Fibroblast of peridontal ligament (primary cell): ENCODE measurements around the gene HOXA10.

Source experiments
- DNase-seq: peaks from one replicate; pipeline ENCODE4 v3.0.0-alpha.2; 2010; ENCODE audit errors: extremely low read depth

HOXA10 gene

GRCh38 chr7:27203964-27204594 is 30.0 kb upstream of the HOXA10 start:
- no peak for DNase-seq

DNA sequence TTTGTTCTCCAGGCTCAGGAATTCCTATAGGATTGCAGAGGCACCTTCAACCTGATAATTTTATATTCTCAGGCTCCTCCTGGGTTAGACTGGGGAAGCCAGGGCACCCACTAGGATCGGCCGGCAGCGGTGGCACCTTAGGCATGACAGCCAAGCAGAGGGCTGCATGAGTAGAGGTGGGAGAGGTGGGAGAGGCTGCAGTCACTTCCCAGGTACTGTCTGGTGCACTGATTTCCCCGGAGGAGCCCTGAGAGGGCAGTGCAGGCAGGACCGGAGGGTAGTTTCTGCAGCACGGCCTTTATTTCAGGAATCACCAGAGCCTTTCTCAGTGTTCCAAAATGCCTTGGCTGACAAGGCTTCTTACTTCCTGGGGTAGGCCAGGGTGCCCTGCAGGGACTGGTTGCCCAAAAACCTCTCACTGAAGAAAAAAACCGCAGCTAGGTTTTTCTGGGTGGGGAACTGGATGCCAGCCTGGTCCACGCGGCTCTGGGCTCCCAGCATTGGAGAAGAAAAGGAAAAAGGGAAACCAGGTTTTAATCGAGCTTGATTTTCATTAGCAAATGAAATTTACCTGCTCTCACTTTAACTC is 29.3 kb upstream of the HOXA10 start:
- DNase-seq, result no peak

- no peak for DNase-seq
These were observed 28.7 kb upstream of the HOXA10 start for GRCh38 chr7:27202862-27203134.

DNA sequence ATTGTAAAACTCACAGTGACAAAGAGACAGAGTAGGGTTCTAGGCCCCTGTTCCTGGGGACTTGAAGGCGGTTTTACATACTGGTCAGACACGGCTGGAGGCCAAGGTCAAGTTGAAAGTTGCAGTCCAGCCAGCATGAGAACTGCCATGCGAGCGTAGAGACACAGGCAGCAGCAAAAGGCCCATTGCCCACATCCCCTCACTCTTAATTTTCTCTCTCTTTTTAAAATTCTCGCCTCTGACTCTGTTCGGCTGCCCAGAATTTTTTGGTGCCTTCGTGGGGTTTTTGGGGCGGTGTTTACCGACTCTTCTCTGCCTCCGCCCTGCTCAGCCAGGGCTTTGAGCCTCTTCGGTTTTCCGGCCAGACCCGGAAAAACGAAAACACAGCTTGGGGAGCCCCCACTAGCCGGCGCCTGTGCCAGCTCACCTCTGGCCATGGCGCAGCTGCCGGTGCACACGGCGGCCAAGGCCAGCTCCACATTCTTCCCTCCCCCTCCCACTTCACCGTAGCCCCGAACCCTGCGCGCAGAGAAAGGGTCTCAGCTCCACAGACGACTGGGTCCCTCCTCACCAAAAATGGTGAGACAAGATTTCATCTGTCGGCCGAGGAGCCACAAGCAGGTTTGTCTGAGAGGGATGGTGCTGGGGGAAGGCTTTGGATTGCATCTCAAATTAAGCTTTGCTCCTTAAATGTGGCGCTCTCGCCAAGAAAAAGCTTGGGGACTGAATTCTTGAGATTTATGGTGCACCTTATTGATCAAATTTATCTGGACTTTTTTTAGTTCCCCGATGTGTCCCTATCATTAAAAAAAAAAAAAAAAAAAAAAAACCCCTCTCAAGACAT is 28.1 kb upstream of the HOXA10 start:
- no peak for DNase-seq

DNA sequence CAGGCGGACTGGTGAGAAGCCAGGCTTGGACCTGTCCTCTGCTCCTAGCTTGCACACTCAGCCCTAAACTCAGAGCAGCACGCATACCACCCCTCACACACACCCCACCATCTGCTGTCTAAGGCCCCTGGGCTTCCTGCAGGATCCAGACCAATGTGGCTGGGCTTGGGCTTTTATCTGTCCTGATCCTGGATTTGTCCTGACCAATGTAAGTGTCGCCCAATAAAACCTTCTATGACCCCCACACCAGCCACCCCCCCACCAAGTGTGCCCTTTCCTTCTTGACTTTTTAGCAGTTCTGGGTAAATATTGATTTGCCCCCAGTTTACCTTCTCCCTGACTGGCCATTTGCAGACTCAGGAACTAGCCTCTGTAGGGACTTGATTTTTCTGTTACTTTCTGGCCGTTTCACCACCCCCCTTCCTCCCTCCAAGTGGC is 27.5 kb upstream of the HOXA10 start:
- no peak for DNase-seq

GRCh38 chr7:27200761-27201579 is 26.9 kb upstream of the HOXA10 start:
- no peak for DNase-seq

DNA sequence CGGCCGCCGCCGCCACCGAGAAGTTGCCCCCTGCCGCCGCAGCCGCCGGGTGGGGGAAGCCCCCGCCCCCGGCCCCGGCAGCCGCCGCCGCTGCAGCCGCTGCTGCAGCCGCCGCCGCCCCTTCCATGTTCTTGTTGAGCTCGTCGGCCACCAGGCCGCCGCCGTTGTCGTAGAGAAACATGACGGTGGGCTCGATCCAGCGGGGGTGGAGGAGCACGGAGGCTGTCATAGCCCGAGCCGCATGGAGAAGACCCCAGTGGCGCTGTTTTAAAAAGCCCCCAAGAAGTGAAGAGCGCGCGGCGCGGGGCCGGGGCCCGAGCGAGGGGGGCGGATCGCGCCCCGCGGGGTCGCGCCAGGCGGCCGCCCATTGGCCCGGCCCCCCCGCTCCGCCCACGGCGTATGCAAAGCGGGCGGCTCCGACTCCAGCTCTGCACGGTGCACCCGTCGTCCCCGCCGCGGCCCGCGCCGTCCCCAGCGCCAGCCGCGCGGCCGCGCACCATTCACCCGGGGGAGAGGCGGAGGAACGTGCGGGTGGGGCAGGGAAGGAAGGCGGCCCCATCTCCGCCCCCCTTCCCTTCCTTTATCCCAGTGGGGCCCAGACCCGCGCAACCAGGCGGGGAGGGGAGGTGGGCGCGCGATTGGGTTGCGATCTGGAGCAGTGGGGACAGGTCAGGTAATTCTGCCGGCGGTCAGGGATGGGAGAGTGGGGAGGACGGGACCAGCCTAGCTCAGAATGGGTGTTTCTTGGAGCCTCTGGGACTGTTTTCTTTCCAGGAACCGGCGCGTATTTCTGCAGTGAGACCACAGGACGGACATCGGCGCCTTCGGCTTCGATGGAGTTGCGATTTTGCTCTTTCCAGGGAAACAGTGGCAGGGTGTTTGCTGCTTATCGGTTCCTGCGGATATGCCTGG is 26.0 kb upstream of the HOXA10 start, which contains the start of gene HOXA13:
TSS of gene HOXA13 (minus strand) at position 243 of the 912 bp plus-strand sequence. CDS start at position 229, 14 bp downstream.
- no peak for DNase-seq

DNA sequence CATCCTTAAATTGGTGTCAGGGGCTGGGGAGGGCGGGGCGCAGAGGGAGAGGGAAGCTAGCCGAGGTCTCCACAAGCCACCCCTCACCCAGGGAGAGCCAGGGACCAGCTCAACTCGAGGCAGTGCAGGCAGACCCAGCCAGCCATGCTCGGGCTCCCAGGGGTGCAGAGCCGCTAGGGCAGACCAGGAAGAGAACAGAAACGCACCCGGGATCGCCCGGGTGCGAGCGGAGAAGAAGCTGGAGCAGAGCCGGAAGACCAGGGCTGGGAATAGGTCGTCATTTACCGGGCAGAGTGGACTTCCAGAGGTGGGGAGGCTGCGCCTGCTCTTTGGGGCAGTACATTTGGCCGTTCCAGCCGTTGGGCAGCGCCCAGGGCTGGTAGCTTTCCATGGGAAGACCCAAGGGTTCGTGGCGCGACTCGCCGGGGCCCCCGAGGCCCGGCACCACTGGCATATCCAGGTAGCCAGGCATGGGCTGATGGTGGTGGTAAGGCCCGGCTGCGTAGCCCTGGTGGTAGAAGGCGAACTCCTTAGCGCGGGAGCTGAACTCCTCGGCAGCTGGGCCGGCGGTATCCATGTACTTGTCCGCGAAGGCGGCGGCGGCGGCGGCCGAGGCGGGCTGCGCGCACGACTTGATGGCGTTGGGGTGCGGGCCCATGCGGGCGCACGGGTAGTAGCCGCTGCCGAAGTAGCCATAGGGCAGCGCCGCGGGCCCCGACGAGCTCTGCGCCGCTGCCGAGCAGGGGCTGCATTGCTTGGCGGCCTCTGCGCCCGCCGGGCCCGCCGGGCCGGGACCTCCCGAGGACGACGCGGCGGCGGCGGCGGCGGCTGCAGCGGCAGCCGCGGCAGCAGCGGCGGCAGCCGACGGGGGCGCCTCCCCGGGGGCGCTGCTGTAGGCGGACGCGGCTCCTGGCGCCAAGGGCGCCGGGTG is 25.0 kb upstream of the HOXA10 start:
- no peak for DNase-seq

GRCh38 chr7:27198138-27198841 is 24.2 kb upstream of the HOXA10 start:
- no peak for DNase-seq

- DNase-seq, result no peak
These were observed 23.3 kb upstream of the HOXA10 start for GRCh38 chr7:27197137-27198042.

- DNase-seq, result peak; percentile 83
These were observed 22.2 kb upstream of the HOXA10 start for GRCh38 chr7:27196287-27196767.

GRCh38 chr7:27194686-27195379 is 20.7 kb upstream of the HOXA10 start:
- no peak for DNase-seq

GRCh38 chr7:27194002-27194352 is 19.9 kb upstream of the HOXA10 start:
- DNase-seq, result no peak

DNA sequence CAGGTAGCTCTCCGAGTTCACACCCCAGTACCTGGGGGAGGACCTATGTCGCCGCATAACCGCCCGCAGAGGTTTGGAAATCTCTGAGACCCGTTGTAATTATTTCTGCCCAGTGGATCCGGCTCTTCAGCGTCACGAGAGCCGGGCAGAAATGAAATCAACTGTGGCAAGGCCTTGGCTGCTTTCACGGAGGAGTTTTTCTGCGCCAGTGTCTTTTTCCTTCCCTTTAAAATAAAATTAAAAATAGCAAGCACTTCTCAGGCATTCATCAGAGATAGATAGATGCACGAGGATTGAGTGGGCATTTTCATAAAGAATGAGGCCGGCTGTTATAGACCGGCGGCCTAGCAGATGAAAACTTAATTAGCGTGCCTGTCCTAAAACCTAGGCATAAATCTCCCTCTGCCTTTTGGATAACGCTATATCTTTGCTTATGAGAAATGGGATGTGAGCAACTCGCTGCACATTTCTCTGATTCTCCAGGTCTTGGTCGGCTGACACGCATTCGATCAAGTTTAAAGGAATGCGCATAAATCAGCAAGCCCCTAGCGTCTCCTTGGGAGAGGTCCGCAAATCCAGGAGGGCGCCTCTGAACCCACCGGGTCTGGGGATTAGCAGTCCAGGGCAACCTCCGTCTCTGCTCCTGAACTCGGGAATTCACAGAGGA is 19.3 kb upstream of the HOXA10 start:
- no peak for DNase-seq

- no peak for DNase-seq
These were observed 18.6 kb upstream of the HOXA10 start for GRCh38 chr7:27192546-27193334.

- DNase-seq, result no peak
These were observed 17.9 kb upstream of the HOXA10 start for GRCh38 chr7:27191833-27192545.
